NCI-H748 (cell line): Measurements from ENCODE around the gene F2RL2.

Source experiments
- DNase-seq: peaks from one replicate; lab custom pipeline; 2025; ENCODE audit not compliant: unreplicated experiment; lab: John Stamatoyannopoulos, UW

Gene F2RL2

DNA sequence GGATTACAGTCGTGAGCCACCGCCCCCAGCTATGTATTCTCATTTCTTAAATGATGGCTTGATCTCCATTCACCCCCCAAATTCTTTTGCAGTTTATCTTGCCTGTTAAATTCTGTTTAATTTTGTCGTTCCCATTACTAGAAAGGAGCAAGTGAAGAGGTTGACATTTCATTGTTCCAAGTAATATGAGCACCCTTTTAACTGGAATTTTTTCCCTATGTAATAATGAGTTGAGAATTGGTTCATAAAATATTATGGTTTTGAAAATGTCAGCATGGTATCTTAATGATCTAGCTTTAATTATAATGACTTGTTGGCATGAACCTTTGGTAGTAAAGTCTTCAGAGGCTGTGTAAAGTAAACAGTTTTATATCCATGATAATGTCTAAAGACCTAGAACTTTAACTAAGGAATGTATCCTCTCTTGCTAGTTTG, 37.4 kb downstream of the F2RL2 start:
- no peak for DNase-seq

DNA sequence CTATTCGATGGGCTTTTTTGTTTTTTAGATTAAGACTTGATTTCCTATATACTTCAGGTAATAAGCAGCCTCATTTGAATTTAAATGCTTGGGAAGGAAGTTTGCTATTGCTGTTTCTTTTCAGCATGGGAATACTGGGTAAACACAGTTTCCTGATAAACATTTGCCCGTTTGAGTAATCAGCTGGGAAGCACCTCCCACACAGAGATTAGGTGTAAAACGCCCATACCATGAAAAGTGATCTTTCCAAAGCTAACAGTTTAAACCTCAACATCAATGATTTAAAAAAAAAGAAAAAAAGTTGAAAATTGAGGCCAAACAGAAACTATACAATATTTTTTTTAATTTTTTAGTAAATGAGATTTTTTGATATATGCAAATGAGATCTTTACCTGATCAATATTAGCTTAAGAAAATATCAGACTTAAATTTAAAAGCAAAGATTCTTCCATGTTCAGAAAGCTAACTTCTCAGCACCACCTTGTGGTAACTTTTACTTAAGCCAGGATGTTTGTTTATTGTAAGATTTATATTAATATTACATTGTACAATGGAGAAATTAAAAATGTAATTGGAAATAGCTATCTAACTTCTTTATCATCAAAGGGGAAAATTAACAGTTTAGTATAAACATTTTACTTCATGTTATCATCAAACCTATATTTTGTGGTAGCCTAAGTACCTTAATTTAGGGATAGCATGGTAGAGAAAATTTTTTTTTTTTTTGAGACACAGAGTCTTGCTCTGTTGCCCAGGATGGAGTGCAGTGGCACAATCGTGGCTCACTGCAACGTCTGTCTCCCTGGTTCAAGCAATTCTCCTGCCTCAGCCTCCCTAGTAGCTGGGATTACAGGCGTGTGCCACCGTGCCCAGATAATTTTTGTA, 39.8 kb downstream of the F2RL2 start:
- DNase-seq, result peak; percentile 6

DNA sequence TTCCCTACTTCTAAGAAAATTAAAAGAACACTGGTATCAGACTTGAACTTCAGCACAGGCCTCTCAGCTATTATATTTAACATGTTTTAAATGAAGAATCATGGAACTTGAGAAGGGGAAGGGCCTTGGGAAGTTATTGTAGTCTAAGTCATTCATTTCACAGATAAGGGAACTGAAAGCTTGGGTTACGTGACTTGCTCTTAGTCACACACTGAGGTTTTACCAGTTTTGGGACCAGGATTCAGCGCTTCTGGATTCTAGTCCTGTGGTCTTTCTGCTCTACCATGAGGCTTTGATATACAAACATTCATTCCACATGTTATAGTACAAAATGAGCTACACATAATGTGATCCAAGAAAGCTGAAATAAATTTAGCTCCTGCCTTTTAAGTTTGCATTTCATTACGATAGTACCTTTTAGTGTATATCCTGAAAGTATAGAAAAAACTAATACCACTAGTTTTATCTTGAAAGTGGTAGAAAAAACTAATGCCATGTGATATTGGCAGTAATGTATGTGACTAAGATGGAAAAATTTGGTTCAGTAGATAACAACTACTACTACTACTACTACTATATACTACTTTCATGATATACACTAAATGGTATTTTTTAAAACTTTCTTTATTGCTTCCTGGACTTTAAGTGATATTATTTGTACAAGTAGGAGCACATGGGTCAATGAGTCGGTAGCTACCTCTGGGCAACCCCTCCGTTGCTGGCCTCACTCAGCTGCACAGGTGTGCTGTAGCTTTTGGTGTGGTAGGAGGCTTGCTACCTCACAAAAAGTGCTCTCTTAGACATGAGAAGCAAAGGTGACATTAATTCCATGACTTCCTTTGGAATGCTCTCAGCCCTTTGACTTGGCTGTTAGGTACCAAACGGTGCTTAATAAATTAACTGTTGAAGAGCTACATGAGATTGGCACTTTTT, 40.7 kb downstream of the F2RL2 start:
- no peak for DNase-seq

DNA sequence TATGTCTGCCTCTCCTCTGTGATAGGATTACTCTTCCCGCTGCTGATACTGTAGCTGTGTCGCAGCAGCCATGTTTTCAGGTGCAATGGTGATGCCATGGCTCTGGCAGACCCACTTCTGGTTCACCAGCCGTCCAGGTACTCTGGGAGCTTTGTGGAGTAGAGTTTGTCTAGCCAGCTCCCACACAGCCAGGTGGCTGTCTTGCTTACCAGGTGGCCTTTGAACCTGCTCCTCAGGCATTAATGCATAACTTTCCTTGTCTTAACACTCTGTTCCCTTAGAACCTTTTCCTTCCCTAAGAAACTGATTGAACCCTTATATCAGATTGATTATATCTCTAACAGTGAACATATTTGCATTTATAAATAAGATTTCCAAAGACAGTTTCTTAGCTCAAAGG, 42.2 kb downstream of the F2RL2 start:
- no peak for DNase-seq

DNA sequence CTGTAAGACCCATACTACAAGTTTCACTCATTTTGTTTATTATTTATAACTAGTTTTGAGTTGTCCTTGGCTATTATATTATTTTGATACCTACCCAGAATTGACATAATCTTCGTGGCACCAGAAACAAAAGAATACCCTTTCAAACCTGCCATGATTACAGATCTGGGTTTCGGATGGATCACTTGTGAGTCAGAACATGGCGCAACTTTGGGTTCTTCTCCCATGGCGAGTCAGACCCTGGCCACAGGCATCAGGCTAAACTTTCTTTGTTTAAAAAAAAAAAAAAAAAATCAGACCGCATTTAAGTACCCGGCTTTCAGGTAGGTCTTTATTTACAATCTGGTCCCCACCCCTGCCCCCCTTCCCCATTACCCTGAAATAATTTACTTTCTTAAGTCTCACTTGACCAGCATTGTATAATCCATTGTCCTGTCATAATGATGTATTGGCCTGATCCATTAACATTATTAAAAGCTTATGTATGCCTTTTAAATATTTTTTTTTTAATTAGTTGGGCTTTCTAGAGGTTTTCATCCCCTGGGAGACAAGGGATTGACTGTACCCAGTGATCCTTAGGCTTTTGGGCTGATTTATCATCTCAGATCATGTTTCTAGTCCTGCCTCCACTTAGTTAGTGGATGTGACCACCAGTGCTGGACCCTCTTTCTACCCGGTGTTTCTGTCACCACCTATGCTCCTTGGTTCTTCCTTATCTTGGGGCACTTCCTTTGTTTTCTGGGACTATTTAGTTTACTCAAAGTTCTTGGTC, 43.9 kb downstream of the F2RL2 start:
- DNase-seq, result no peak

DNA sequence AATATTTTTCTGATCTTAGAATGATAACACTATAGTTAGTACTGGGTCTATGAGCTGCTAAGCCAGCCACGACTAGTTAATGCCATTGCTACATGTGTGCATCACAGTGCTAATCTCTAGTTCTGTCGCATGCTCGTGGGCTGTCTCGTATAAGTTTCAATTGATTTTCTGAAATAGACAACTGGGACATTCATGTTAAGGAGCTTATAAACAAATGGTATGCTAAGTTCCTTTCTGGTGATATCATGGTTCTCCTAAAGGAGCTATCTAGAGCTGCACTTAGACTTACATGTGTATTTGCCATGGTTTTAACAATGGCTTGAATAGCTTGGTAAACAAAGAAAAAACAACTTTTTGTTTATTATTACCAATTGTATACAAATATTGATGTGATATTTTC, 46.2 kb downstream of the F2RL2 start:
- no peak for DNase-seq

DNA sequence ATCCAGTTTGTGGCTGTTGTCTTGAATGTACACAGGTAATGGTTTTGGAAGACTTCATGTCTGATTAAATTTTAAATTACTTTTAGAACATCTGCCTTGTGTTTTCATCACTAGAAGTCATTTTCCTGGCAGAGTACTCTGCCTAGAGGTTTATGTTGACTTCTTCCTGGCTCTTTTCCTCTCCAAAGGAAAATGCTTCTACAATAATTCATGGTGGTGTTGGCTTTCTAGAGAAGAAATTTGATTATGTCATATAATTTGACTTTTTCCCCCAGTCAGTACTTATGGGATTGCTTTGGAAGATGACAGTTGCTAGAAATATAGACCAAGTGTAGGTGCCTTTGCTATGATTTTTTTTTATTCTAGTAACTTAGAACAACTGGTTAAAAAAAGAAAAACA, 46.8 kb downstream of the F2RL2 start:
- no peak for DNase-seq

DNA sequence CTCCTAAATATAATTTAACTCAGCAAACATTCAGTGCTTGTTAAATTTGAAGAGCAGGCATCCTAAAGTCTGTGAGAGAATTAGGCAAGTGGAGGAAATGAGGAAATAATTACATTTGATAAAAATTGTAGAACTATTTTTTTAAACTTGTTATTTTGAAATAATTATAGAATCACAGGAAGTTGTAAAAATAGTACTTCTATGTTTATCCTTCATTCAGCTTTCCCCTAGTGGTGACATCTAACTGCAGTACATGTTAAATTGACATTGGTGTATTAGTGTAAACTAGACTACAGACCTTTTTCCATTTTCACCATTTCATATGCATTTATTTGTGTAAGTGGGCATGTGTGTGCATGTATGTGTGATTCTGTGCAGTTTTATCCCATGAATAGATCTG, 51.6 kb downstream of the F2RL2 start:
- DNase-seq, result no peak

DNA sequence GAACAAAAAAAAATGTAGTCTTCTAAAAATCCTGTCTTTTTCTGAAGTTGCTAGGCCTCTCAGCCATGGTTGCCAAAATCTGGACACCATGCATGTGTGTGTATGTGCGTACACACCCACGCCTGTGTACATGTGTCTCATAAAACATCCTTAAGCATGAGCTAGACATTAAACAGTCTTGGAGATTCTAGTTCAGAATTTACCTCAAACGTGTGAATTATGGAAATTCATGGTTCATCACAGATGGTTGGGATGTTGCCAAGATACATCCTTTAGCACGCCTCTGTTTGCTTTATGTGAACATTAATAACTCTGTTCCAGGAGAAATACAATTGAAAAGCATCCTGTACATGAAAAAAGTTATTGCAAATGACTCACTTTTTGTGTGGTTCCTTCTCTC, 53.0 kb downstream of the F2RL2 start:
- DNase-seq, result no peak
